Measurements from ENCODE around the gene DCAF8.
A peak's percentile ranks its signal among the peaks of the same experiment; 100 is the strongest.

DCAF8 gene

DNA sequence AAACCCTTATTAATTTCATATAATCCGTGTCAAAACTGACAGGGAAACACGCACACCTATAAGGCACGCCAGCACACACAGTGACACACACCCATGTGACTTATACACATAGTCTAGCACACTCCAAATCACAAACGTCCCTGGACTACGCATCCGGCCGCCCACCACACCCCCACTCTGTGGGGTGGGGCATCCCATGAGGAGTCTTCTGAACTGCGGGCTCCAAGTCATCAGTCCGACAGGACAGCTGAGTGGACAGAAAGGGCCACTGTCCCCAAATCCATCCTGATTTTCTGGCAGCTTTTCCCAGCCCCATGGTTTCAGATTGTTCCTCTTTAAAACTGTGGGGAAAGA is 56.3 kb downstream of the DCAF8 start:
- Histone ChIP-seq H3K36me3 (ENCODE audit: insufficient read depth, low read length) (peaks cover 25% of the 10 kb centered on the region; the same call in 1 of the 2 replicates), H3K9ac (ENCODE audit: low read length) (peak overlapping the region; percentile 96), H3K4me3 (ENCODE audit: low read depth, low read length, poor library complexity, severe bottlenecking) (peak overlapping the region; percentile 96), H3K27me3 (ENCODE audit: insufficient read depth, low read length) (no peaks in the 10 kb centered on the region), H3K4me2 (ENCODE audit: low read length) (peak overlapping the region; percentile 81), H3K4me1 (ENCODE audit: insufficient read depth, low read length, severe bottlenecking) (peaks cover 25% of the 10 kb centered on the region), H3K27ac (ENCODE audit: low read depth, low read length, poor library complexity, severe bottlenecking) (peak overlapping the region; percentile 70), H3K9me3 (ENCODE audit: low read length) (no peaks in the 10 kb centered on the region), H3F3A (ENCODE audit: insufficient read depth, low read length) (no peaks in the 10 kb centered on the region), H3K79me2 (ENCODE audit: insufficient read depth, low read length) (no peaks in the 10 kb centered on the region), H2AFZ (ENCODE audit: low read length) (no peak overlapping the region), H4K20me1 (ENCODE audit: insufficient read depth, low read length) (no peaks in the 10 kb centered on the region), H3K9me2 (ENCODE audit: low read depth, low read length) (no peaks in the 10 kb centered on the region)
- TF ChIP-seq EZH2 (IDR thresholded peaks at IDR 0.05; ENCODE audit: borderline replicate concordance, low read length): no peak
- no peak for TF ChIP-seq CTCF (IDR thresholded peaks at IDR 0.05; ENCODE audit: low read length)

- H4K20me1 ChIP-seq (ENCODE audit: insufficient read depth, low read length): no peaks in the 10 kb centered on the region
- no peaks in the 10 kb centered on the region for H3K79me2 ChIP-seq (ENCODE audit: insufficient read depth, low read length)
- TF ChIP-seq CTCF (IDR thresholded peaks at IDR 0.05; ENCODE audit: low read length): no peak
- TF ChIP-seq EZH2 (IDR thresholded peaks at IDR 0.05; ENCODE audit: borderline replicate concordance, low read length): no peak
- peak within 1 kb of the TSS; percentile 81 for H3K4me2 ChIP-seq (ENCODE audit: low read length)
- no peaks in the 10 kb centered on the region for H3F3A ChIP-seq (ENCODE audit: insufficient read depth, low read length)
- no peak within 1 kb of the TSS for H2AFZ ChIP-seq (ENCODE audit: low read length)
- peaks cover 25% of the 10 kb centered on the region for H3K4me1 ChIP-seq (ENCODE audit: insufficient read depth, low read length, severe bottlenecking)
- peak within 1 kb of the TSS; percentile 90 for H3K27ac ChIP-seq (ENCODE audit: low read depth, low read length, poor library complexity, severe bottlenecking)
- H3K9me3 ChIP-seq (ENCODE audit: low read length): no peaks in the 10 kb centered on the region
- H3K9me2 ChIP-seq (ENCODE audit: low read depth, low read length): no peaks in the 10 kb centered on the region
- H3K36me3 ChIP-seq (ENCODE audit: insufficient read depth, low read length): peaks cover 19% of the 10 kb centered on the region; the same call in 1 of the 2 replicates
- H3K9ac ChIP-seq (ENCODE audit: low read length): peak within 1 kb of the TSS; percentile 96
- peak within 1 kb of the TSS; percentile 96 for H3K4me3 ChIP-seq (ENCODE audit: low read depth, low read length, poor library complexity, severe bottlenecking)
- H3K27me3 ChIP-seq (ENCODE audit: insufficient read depth, low read length): no peaks in the 10 kb centered on the region
Observed at GRCh38 chr1:160205242-160206035, 56.9 kb downstream of the DCAF8 start, which contains the start of gene PEA15. Gene PEA15, plus strand, starts transcription at chr1:160205384. Its CDS starts 6,161 bp downstream, at chr1:160211545.

- peaks cover 25% of the 10 kb centered on the region for H3K4me1 ChIP-seq (ENCODE audit: insufficient read depth, low read length, severe bottlenecking)
Observed at GRCh38 chr1:160204526-160205241, 57.7 kb downstream of the DCAF8 start.

More at GRCh38 chr1:160204526-160205241, 57.7 kb downstream of the DCAF8 start:
- Histone ChIP-seq H3K27me3 (ENCODE audit: insufficient read depth, low read length) (no peaks in the 10 kb centered on the region), H3K4me2 (ENCODE audit: low read length) (peak overlapping the region; percentile 68), H3K36me3 (ENCODE audit: insufficient read depth, low read length) (peaks cover 12% of the 10 kb centered on the region; the same call in 1 of the 2 replicates), H3K79me2 (ENCODE audit: insufficient read depth, low read length) (no peaks in the 10 kb centered on the region), H3F3A (ENCODE audit: insufficient read depth, low read length) (no peaks in the 10 kb centered on the region), H3K27ac (ENCODE audit: low read depth, low read length, poor library complexity, severe bottlenecking) (peak overlapping the region; percentile 90), H2AFZ (ENCODE audit: low read length) (no peak overlapping the region), H3K9me2 (ENCODE audit: low read depth, low read length) (no peaks in the 10 kb centered on the region), H3K9me3 (ENCODE audit: low read length) (no peaks in the 10 kb centered on the region), H3K4me3 (ENCODE audit: low read depth, low read length, poor library complexity, severe bottlenecking) (peak overlapping the region; percentile 96), H3K9ac (ENCODE audit: low read length) (peak overlapping the region; percentile 64), H4K20me1 (ENCODE audit: insufficient read depth, low read length) (no peaks in the 10 kb centered on the region)
- TF ChIP-seq CTCF (IDR thresholded peaks at IDR 0.05; ENCODE audit: low read length) (no peak), EZH2 (IDR thresholded peaks at IDR 0.05; ENCODE audit: borderline replicate concordance, low read length) (no peak)
